ENCODE results near the gene MGAT3.

DNA sequence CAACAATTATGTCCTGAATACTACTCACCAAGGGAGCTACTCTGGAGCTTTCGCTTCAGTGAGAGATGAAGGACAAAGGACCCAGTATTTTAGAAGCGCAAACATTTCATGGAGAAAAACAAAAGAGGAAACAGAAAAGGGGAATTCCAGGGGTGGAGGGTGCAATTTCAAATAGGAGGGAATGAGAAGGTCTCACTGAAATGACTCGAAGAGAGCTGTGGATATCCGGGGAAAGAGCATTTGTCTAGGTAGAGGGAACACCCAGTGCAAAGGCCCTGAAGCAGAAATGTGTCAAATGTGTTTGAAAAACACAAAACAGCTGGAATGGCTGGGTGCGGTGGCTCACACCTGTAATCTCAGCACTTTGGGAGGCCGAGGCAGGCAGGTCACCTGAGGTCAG is 73.3 kb downstream of the MGAT3 start:
- TF ChIP-seq CTBP1 (IDR thresholded peaks at IDR 0.05; ENCODE audit: borderline replicate concordance) (no peak), SP1 (IDR thresholded peaks at IDR 0.05) (no peak), BHLHE40 (IDR thresholded peaks at IDR 0.05; ENCODE audit: borderline replicate concordance) (no peak), FOXK2 (IDR thresholded peaks at IDR 0.05) (no peak), ZNF384 (IDR thresholded peaks at IDR 0.05) (no peak), SUZ12 (IDR thresholded peaks at IDR 0.05) (no peak), ELF4 (IDR thresholded peaks at IDR 0.05) (no peak), FOXM1 (IDR thresholded peaks at IDR 0.05; ENCODE audit: borderline replicate concordance) (no peak)
- TF ChIP-seq, protein P1, sequence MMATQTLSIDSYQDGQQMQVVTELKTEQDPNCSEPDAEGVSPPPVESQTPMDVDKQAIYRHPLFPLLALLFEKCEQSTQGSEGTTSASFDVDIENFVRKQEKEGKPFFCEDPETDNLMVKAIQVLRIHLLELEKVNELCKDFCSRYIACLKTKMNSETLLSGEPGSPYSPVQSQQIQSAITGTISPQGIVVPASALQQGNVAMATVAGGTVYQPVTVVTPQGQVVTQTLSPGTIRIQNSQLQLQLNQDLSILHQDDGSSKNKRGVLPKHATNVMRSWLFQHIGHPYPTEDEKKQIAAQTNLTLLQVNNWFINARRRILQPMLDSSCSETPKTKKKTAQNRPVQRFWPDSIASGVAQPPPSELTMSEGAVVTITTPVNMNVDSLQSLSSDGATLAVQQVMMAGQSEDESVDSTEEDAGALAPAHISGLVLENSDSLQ (IDR thresholded peaks at IDR 0.05), result no peak
